Measurements from ENCODE around the gene CTRB1. TPM values are rescaled to one million over a fixed set of nuclear protein-coding genes. Genes with fewer than 3 reads are reported as not detected.
A peak's percentile ranks its signal among the peaks of the same experiment; 100 is the strongest.
"Not testable (repeated sequence)": the region's sequence is repeated elsewhere in the genome, so short reads cannot be mapped to it uniquely, and the experiment has no call there.

Gene CTRB1
- total and polyA plus RNA-seq, 2 donors (not counting 3 experiments of a cell fraction or from before 2014, with no cell fraction given): not detected

GRCh38 chr16:75205961-75206748 lies 12.6 kb upstream of the CTRB1 start:
- H3K4me2 ChIP-seq (ENCODE audit: insufficient read depth, low read length); H3K4me1 ChIP-seq (ENCODE audit: control insufficient read depth, extremely low read depth, insufficient read depth, low read length); FAIRE-seq; H3K9me1 ChIP-seq (replicated peaks; ENCODE audit: control insufficient read depth, extremely low read depth, insufficient read depth, low read length); H3K36me3 ChIP-seq (ENCODE audit: control insufficient read depth in 2 of 2, extremely low read depth in 1 of 2, insufficient read depth in 2 of 2, low read length in 2 of 2); dilution Hi-C loops (cut with MboI; ENCODE audit: extremely low pct_ligation_motif_present, low sequenced_read_pairs); H3K9ac ChIP-seq (replicated peaks; ENCODE audit: extremely low read depth, insufficient read depth, low read length); H3K27ac ChIP-seq (ENCODE audit: insufficient read depth, low read depth, low read length); H3K79me2 ChIP-seq (ENCODE audit: control insufficient read depth, insufficient read depth, low read length); H2AFZ ChIP-seq (ENCODE audit: low read depth, low read length); H3K4me3 ChIP-seq (replicated peaks in 1 of 3; ENCODE audit: insufficient read depth in 1 of 3, low read depth in 1 of 3, low read length in 3 of 3); H4K20me1 ChIP-seq (replicated peaks; ENCODE audit: control insufficient read depth, extremely low read depth, insufficient read depth, low read length); H3K9me3 ChIP-seq (replicated peaks; ENCODE audit: control insufficient read depth, insufficient read depth, low read length); DNase-seq (ENCODE audit: low read depth, low spot score); H3K27me3 ChIP-seq (ENCODE audit: control insufficient read depth in 2 of 2, insufficient read depth in 2 of 2, low read length in 2 of 2): not testable (repeated sequence)
- POLR2A ChIA-PET: interaction anchor here (1.1 kb wide), 1 partner anchor 19 kb away, joined by 4 read pairs; no protein-coding TSS in a partner anchor
- intact Hi-C loops (cut with micrococcal nuclease): loop anchor here (1.0 to 2.0 kb wide), 2 partner anchors 19 to 38 kb away; no protein-coding TSS in a partner anchor
- CTCF ChIA-PET: interaction anchor here (0.9 to 1.4 kb wide), 4 partner anchors 18 to 208 kb away, joined by 3 to 5 read pairs (median 3); partner anchors contain the start of gene ZNRF1
- BruUV-seq (replicated peaks): TSS peak; percentile 5

- no peaks in the 10 kb centered on the region for H3K79me2 ChIP-seq (ENCODE audit: control insufficient read depth, insufficient read depth, low read length)
- H3K9me3 ChIP-seq (replicated peaks; ENCODE audit: control insufficient read depth, insufficient read depth, low read length): no peaks in the 10 kb centered on the region
- no peak within 1 kb of the TSS for H3K27ac ChIP-seq (ENCODE audit: insufficient read depth, low read depth, low read length)
- FAIRE-seq (no peak), DNase-seq (ENCODE audit: low read depth, low spot score) (no peak)
- H3K36me3 ChIP-seq (ENCODE audit: control insufficient read depth in 2 of 2, extremely low read depth in 1 of 2, insufficient read depth in 2 of 2, low read length in 2 of 2): no peaks in the 10 kb centered on the region
- H3K9me1 ChIP-seq (replicated peaks; ENCODE audit: control insufficient read depth, extremely low read depth, insufficient read depth, low read length): no peaks in the 10 kb centered on the region
- H3K4me1 ChIP-seq (ENCODE audit: control insufficient read depth, extremely low read depth, insufficient read depth, low read length): no peaks in the 10 kb centered on the region
- no peak for TF ChIP-seq FOS (IDR thresholded peaks at IDR 0.05; ENCODE audit: borderline replicate concordance, insufficient read depth, low read length)
- no peak for TF ChIP-seq POLR2A (IDR thresholded peaks at IDR 0.05; ENCODE audit: low read depth, low read length)
- no peak for TF ChIP-seq JUN (IDR thresholded peaks at IDR 0.05; ENCODE audit: borderline replicate concordance, insufficient read depth, insufficient read length, low read depth)
- TF ChIP-seq GATA2 (IDR thresholded peaks at IDR 0.05; ENCODE audit: insufficient read depth, insufficient read length, low read depth, low read length): no peak
- no peak for TF ChIP-seq EZH2 (IDR thresholded peaks at IDR 0.05; ENCODE audit: borderline replicate concordance, low read depth, low read length, severe bottlenecking)
- TF ChIP-seq MAX (IDR thresholded peaks at IDR 0.05; ENCODE audit: insufficient read depth, insufficient read length): no peak
- TF ChIP-seq POLR2AphosphoS5 (IDR thresholded peaks at IDR 0.05; ENCODE audit: insufficient read depth, low read depth, low read length): no peak
- TF ChIP-seq MYC (IDR thresholded peaks at IDR 0.05; ENCODE audit: low read depth, low read length): no peak
- intact Hi-C loops (cut with micrococcal nuclease) (loop anchor here (1.0 to 2.0 kb wide), 2 partner anchors 18 to 37 kb away; no protein-coding TSS in a partner anchor), dilution Hi-C loops (cut with MboI; ENCODE audit: extremely low pct_ligation_motif_present, low sequenced_read_pairs) (no loop called here)
- no peak within 1 kb of the TSS for H3K4me3 ChIP-seq (replicated peaks in 1 of 3; ENCODE audit: insufficient read depth in 1 of 3, low read depth in 1 of 3, low read length in 3 of 3)
- H2AFZ ChIP-seq (ENCODE audit: low read depth, low read length): no peak within 1 kb of the TSS
- no peaks in the 10 kb centered on the region for H4K20me1 ChIP-seq (replicated peaks; ENCODE audit: control insufficient read depth, extremely low read depth, insufficient read depth, low read length)
- BruUV-seq (replicated peaks): no TSS peak
- ChIA-PET CTCF (interaction anchor here (0.9 to 1.4 kb wide), 4 partner anchors 17 to 208 kb away, joined by 3 to 5 read pairs (median 3); partner anchors contain the start of gene ZNRF1), POLR2A (interaction anchor here (1.1 kb wide), 1 partner anchor 18 kb away, joined by 4 read pairs; no protein-coding TSS in a partner anchor)
- H3K9ac ChIP-seq (replicated peaks; ENCODE audit: extremely low read depth, insufficient read depth, low read length): no peak within 1 kb of the TSS
- no peak within 1 kb of the TSS for H3K4me2 ChIP-seq (ENCODE audit: insufficient read depth, low read length)
- H3K27me3 ChIP-seq (ENCODE audit: control insufficient read depth in 2 of 2, insufficient read depth in 2 of 2, low read length in 2 of 2): no peaks in the 10 kb centered on the region
Measured at GRCh38 chr16:75206749-75207451, 11.9 kb upstream of the CTRB1 start, which contains the start of gene CTRB2. CTRB2 (minus strand) TSS chr16:75207161; CDS start chr16:75207141, 20 bp downstream.

Measured in endothelial cell of umbilical vein (primary cell).